NCI-H82 (cell line): ENCODE results near the gene G2E3.

Experiments used
- DNase-seq: peaks from one replicate; lab custom pipeline; 2025; lab: John Stamatoyannopoulos, UW

Gene G2E3

DNA sequence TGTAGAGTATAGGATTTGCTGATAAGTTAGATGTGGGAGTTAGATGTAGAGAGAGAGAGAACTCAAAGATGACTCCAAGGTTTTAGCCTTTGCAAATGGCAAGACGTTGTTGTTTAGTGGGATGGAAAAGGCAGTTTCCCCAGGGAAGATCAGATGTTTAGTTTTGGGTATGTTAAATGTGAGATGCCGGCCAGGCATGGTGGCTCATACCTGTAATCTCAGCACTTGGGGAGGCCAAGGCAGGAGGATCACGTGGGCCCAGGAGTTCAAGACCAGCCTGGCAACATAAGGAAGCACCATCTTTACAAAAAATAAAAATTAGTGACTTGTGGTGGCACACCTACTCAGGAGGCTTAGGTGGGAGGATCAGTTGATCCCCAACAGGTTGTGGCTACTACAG is 96.7 kb downstream of the G2E3 start:
- no peak for DNase-seq

DNA sequence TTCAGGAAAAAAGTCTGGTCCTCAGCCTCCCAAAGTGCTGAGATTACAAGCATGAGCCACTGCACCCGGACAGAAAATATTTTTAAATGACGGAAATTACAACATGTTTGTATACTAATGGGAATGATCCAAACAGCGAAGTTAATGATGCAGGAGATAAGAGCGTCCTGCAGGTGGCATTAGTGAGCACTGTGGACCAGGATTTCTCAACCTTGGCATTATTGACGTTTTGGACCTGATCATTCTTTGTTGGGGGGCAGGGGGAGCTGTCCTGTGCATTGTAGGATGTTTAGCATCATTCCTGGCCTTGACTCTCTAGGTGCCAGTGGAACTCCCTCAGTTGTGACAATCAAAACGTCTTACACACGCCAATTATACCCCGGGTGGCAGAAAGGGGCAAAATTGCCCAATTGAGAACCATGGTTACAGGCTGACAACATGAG is 97.3 kb downstream of the G2E3 start:
- peak; percentile 59 for DNase-seq

DNA sequence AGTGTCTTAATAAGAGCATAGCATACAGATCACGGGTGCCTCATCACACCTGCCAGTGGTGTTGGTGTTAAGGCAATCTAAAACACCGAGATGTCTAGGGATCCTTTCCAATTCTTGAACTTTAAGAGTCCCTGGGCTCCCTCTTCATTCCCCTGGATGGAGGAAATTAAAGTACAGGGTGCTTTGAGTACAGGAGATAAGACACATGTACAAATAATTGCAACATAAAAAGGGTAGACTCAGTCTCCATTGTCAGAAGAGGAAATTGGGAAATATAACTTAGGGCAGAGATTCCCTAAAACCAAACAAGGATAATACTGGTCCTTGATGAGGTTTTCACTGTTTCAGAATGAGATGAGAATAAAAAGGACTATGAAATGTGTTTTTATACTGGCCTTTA is 98.1 kb downstream of the G2E3 start:
- no peak for DNase-seq

DNA sequence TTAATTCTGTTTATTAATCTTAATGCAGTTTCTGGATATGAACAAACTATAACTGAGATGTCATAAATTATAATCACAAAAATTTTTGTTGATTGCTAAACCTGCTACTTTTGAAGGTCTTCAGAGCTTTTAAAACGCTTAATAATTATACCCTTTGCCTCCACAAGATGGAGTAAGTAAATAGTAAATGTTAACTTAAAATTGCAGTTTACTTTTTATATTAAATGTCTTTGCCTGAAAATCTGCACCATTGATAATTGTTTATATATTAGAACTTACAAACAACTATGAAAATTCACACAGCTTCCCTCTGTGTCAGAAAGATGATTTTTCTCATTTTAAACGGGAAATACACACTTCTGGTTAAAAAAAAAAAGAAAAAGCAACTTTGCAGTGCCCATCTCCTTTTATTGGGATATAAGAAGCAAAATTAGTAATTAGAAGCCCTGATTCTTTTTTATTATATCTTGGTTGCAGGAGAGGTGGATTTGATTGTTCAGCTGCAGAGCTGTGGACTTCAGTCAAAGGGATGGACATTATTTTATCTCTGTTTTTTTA is 98.7 kb downstream of the G2E3 start:
- no peak for DNase-seq

DNA sequence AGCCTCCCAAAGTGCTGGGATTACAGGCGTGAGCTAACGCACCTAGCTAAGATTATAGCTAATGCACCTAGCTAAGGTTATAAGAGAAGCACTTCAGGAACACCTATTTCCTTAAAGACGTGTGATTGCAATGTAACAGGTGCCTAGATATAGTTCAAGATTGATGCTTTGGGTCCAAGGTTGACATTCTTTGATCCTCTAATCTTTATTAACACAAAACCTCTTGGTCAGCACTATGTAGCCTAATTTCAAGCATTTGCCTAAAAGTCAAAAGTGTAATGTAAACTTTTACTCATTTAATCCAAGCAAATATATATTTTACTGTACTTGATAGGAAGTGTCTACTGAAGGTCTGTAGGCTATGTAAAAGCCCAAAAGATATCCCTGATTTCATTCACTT is 99.7 kb downstream of the G2E3 start:
- DNase-seq = no peak

DNA sequence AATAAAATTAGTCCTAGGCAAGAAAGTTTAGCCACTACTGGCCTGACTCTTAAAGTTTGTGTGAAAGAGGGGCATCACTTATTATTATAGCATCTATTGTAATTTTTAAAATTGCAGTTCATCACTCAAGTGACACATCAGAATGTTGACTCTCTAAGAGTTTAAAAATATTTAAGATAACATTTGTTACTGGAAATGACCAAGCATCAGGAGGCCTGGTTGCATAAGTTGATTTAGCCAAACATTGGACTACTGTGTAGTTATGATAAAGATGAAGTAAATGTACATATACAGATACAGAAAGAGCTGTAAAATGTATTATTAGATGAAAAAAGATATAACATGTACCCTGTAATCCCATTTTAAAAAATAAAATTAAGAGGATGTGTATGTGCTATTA is 110.6 kb downstream of the G2E3 start:
- no peak for DNase-seq
